ENCODE measurements around the gene SNAPC3.

DNA sequence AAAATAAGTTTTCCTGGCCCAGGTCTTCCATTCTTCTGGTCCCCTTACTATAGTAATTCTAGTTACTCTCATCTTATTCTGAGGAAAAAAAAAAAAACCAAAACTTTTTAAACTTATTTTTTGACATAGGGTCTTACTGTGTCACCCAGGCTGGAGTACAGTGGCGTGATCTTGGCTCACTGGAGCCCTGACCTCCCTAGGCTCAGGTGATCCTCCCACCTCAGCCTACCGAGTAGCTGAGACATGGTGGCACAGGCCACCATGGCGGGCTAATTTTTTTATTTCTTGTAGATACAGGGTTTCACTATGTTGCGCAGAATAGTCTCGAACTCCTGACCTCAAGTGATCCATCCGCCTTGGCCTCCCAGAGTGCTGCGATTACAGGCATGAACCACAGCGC, 38.4 kb downstream of the SNAPC3 start:
- TF ChIP-seq, protein P1, sequence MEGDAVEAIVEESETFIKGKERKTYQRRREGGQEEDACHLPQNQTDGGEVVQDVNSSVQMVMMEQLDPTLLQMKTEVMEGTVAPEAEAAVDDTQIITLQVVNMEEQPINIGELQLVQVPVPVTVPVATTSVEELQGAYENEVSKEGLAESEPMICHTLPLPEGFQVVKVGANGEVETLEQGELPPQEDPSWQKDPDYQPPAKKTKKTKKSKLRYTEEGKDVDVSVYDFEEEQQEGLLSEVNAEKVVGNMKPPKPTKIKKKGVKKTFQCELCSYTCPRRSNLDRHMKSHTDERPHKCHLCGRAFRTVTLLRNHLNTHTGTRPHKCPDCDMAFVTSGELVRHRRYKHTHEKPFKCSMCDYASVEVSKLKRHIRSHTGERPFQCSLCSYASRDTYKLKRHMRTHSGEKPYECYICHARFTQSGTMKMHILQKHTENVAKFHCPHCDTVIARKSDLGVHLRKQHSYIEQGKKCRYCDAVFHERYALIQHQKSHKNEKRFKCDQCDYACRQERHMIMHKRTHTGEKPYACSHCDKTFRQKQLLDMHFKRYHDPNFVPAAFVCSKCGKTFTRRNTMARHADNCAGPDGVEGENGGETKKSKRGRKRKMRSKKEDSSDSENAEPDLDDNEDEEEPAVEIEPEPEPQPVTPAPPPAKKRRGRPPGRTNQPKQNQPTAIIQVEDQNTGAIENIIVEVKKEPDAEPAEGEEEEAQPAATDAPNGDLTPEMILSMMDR (conservative IDR thresholded peaks at IDR 0.05; ENCODE audit: low read depth, low read length) = no peak
- TF ChIP-seq EZH2 (IDR thresholded peaks at IDR 0.05; ENCODE audit: borderline replicate concordance, low read depth, low read length, poor library complexity, severe bottlenecking) = no peak
